Frontal cortex (tissue), 4 donors: ENCODE measurements around the gene SPATA19. TPM values are rescaled to one million over a fixed set of nuclear protein-coding genes. Genes with fewer than 3 reads are reported as not detected.

Source experiments
- DNase-seq, 2 donors: peaks; one replicate each; pipeline ENCODE4 v3.0.0; 2012; ENCODE audit warnings: low spot score in 2 of 2
- FAIRE-seq: peaks from 2 replicates; lab custom pipeline; 2012; peaks lifted over from hg19 to GRCh38; lab: Jason Lieb, UNC
- total RNA-seq: library from RNA; depleted of rRNA; stranded (reverse); fragments of >200 nt; gene quantifications from one replicate; pipeline ENCODE4 v1.2.3, GENCODE V29; 2014
- donor health status: control.
- donor health status: control.
- donor health status: control.

Gene SPATA19
- total RNA-seq, 1 donor from 2014 or later, result not detected

GRCh38 chr11:133841279-133842043, 3.9 kb downstream of the SPATA19 start:
- DNase-seq, result no peak
- FAIRE-seq, result no peak

DNA sequence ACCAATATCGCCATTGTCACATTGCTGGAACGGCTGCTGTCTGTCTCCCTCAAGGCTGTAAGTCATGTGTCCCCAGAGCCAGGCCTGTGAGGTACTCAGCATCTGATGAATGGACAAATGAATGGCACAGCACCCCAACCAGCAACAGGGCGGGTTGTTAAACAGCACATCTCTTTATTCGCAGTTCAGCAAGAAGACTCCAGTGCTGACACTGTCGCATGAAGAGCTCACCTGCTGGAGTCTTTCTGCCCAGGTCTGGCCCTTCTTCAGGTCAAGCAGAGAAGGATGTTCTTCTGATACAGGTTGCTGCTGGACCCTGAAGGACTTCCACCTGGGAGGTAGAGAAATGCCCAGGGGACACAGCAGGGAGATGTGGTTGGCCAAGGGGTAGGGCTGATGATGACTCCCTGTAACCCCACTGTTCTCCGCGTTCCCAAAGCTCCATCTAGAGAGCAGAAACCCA, 4.8 kb downstream of the SPATA19 start:
- FAIRE-seq (no peak), DNase-seq (peak in 1 of 2 donors; percentile 3)

DNA sequence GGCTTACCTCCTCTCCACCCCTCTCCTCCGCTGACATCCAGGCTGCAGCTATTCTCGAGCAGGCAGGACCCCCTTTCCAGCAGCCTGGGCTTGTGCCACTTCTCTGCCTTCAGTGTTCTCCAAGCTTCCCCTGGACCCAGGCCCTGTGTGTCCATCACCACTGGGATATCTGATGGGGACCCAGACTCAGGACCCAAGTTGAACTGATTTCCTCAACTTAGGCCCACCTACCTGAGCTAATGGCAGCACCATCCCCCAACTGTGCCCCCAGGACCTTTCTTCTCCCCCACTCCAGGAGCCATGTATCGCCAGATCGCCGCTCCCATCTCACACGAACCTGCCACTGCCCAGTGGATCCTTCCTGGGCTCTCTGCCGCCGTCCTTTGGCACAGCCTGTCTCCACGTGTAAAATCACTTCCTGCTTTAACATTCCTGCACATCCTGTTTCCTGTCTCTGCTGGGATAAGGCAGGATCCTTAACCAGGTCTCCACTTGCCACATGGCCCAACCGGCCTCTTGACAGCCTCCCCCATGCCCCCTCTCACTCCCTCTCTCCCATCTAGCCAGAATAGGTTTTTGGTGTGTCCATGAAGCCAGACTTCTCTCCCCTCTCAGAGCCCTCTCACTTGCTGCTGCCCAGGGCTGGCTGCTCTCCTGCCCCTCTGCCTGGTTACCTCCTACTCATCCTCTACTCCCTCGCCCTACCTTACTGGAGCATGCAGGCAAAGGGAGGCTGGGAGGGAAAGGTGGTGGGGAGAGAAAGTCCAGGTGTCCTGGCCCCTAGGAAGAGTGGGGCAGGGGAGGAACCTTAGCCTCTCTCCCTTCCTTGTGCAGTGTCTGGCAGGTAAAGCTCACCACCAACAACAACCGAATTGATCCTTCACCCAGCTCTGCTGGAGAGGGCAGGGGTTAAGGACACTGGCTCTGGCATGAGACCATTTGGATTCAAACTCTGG, 9.4 kb downstream of the SPATA19 start:
- DNase-seq, result no peak
- no peak for FAIRE-seq

GRCh38 chr11:133834682-133835592, 10.4 kb downstream of the SPATA19 start:
- no peak for FAIRE-seq

DNA sequence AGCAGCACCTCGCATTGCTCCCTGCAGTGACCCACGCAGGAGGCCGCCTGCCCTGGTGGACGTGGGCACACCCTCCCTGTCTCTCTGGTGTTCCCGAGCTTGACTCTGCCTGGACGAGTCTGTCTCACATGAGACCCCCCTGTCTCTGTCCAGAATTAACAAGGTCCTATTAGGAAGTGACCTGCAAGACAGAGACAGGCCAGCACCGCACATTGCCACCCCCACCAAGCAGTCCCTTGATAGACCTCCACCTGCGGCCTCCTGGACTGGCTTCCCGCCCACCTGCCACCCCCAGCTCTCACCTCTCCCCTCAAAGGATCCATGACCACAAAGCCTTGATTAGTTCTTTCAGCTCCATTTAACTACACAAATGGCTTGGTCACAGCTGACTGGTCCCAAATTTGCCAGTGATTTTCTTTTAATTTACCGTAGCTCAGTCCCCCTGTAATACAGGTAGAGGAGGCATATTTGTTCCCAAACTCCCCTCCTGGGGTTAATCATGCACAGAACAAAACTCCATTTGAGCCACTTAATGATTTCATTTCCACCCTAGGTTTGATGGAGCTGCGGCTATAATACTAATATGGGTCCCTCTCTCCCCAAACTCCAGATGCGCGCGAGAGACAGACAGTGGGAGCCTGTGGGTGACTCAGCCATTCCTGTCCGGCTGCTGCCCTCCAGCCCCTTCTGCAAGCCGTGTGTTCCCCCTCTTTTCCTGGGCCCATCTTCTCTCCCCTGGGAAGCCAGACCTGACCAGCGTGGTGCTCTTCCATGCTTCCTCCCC, 11.2 kb downstream of the SPATA19 start:
- FAIRE-seq, result no peak
- no peak for DNase-seq

More at GRCh38 chr11:133834682-133835592, 10.4 kb downstream of the SPATA19 start:
- peak; percentile 67 to 77 for DNase-seq

GRCh38 chr11:133832991-133833897, 12.1 kb downstream of the SPATA19 start:
- no peak for DNase-seq
- no peak for FAIRE-seq

GRCh38 chr11:133832096-133832990, 13.0 kb downstream of the SPATA19 start:
- no peak for FAIRE-seq
- no peak for DNase-seq

- FAIRE-seq, result no peak
- no peak for DNase-seq
Measured at GRCh38 chr11:133830931-133831907, 14.1 kb downstream of the SPATA19 start.

- DNase-seq (no peak), FAIRE-seq (no peak)
Measured at GRCh38 chr11:133829566-133829965, 15.7 kb downstream of the SPATA19 start.

GRCh38 chr11:133828871-133829270, 16.4 kb downstream of the SPATA19 start:
- FAIRE-seq, result no peak
- no peak for DNase-seq

DNA sequence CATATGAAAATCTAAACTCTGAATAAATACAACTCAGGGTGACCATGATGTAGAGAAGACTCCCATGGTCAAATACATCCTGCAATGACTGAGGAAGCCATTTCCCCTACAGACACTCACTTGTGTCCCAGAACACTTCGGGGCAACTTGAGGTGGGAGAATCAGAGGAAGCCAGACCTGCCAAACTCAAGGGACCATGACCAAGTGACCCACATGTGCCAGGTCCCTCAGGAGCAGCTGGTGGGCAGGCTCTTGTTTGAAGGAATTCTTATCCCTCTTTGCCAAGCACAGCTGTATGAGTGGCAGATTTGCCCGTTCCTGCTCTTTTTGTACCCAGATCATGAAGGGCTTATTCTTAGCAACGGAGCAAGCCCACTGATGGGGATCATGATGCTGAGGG, 17.8 kb downstream of the SPATA19 start:
- FAIRE-seq (no peak), DNase-seq (no peak)

DNA sequence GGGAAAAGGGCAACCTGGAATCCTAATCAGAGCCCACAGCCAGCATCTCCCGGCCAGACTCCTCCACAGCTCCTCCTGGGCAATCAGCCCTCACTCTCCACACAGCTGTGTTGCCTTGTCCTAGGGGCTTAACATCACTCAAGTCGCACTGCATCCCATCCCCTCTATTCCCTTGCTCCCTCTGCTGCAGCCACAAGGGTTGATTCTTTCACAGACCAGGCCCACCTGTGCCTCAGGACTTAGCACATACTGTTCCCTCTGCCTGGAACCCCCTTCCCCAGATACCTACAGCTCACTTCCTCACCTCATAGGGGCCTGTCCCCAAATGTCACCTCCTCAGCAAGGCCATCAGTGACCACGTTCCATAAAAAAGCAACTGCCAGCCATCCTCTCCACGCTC, 18.4 kb downstream of the SPATA19 start:
- no peak for FAIRE-seq
- no peak for DNase-seq

DNA sequence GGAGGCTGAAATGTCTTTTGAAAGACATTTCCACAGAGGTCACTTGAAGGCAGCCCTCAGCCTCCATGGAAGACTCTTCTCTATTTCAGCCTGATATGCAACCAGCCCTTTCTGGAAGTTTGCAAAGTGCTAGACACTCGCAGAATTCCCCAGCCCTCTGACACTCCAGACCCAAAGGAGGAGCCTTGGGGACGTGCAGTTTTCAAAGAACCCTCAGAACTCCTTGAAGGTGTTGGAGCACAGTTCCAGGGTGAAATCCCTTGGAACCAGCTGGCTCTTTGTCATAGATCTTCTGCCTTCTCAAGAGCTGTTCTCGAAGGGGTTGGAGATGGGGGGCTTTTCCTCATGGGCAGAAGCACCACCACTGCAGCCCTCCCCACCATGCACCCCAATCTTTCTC, 19.6 kb downstream of the SPATA19 start:
- no peak for FAIRE-seq
- no peak for DNase-seq

- DNase-seq, result no peak
- no peak for FAIRE-seq
Measured at GRCh38 chr11:133825156-133825555, 20.2 kb downstream of the SPATA19 start.

DNA sequence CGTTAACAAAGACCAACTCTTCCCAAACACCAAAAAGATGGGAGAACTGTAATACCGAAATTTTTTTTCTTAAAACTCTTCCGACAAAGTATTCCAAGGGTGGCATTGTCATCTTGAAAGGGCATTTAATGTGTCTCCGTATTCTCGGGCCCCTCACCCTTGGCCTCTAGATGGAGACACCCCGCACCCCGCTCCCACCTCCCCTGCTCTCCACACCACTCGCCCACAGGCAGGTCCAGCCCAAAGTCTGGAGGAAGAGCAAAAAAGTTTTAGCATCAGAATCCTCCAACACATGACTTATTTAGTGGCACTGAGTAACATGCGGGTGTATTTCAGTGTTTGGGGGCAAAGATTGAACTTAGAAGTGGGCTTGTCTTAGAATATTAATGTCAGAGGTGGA, 20.7 kb downstream of the SPATA19 start:
- no peak for DNase-seq
- FAIRE-seq, result no peak

- FAIRE-seq, result no peak
- DNase-seq, result no peak
Measured at GRCh38 chr11:133823614-133824013, 21.7 kb downstream of the SPATA19 start.
